Fibroblast of pulmonary artery (primary cell): ENCODE data around the gene ARL11.

Experiments
- DNase-seq: peaks from one replicate; pipeline ENCODE4 v3.0.0-alpha.2; 2010; ENCODE audit warnings: low read depth
- H3K4me3 ChIP-seq: replicated peaks from 2 replicates; pipeline ENCODE4 v1.5.1; 2011; ENCODE audit warnings: low read depth, mild to moderate bottlenecking, control low read depth, low read length, moderate library complexity
- CTCF ChIP-seq: IDR thresholded peaks from 2 replicates; pipeline ENCODE4 v1.5.1; 2011; ENCODE audit warnings: mild to moderate bottlenecking, control low read depth, low read length, inconsistent platforms; ENCODE audit errors: missing control alignments

Gene ARL11

GRCh38 chr13:49616676-49617065, 11.6 kb upstream of the ARL11 start:
- H3K4me3 ChIP-seq, result no peak overlapping the region
- DNase-seq, result no peak
- no peak for TF ChIP-seq CTCF

GRCh38 chr13:49620170-49620621, 8.1 kb upstream of the ARL11 start:
- no peak for DNase-seq
- H3K4me3 ChIP-seq, result no peak overlapping the region

GRCh38 chr13:49622174-49622946, 5.9 kb upstream of the ARL11 start:
- DNase-seq, result no peak
- TF ChIP-seq CTCF, result no peak

More at GRCh38 chr13:49620170-49620621, 8.1 kb upstream of the ARL11 start:
- no peak for TF ChIP-seq CTCF

GRCh38 chr13:49624229-49624628, 4.1 kb upstream of the ARL11 start:
- DNase-seq, result no peak

More at GRCh38 chr13:49622174-49622946, 5.9 kb upstream of the ARL11 start:
- no peak overlapping the region for H3K4me3 ChIP-seq

GRCh38 chr13:49625392-49626079, 2.8 kb upstream of the ARL11 start:
- DNase-seq, result peak; percentile 25
- H3K4me3 ChIP-seq, result no peak overlapping the region
- TF ChIP-seq CTCF, result no peak

More at GRCh38 chr13:49624229-49624628, 4.1 kb upstream of the ARL11 start:
- TF ChIP-seq CTCF, result no peak
- H3K4me3 ChIP-seq, result no peak overlapping the region

- H3K4me3 ChIP-seq, result no peak overlapping the region
- DNase-seq, result no peak
- TF ChIP-seq CTCF, result no peak
These were observed 1.1 kb downstream of the ARL11 start for GRCh38 chr13:49629196-49629938.
